NCI-H1436 (cell line): ENCODE measurements around the gene GLS.
"Not testable (repeated sequence)": the region's sequence is repeated elsewhere in the genome, so short reads cannot be mapped to it uniquely, and the experiment has no call there.

ENCODE experiments used
- DNase-seq: peaks from one replicate; lab custom pipeline; 2025; lab: John Stamatoyannopoulos, UW

GLS gene

DNA sequence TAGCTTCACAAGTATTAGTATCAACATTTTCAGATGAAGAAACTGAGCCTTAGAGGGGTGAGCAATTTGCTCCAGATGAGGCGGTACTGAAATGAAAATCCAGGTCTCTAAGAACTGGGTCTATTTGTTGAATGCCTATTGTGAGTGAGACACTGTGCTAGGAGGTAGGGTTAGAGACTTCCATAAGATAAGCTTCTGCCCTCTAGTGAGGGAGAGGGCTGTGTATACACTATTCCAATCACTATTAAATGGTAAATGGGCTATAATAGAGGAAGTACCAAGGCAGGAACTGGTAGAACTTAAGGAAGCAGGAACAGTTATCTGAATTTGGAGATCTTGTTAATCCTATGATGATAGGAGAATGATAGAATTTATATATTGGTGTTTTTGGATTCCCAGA lies 23.6 kb upstream of the GLS start:
- DNase-seq, result no peak

DNA sequence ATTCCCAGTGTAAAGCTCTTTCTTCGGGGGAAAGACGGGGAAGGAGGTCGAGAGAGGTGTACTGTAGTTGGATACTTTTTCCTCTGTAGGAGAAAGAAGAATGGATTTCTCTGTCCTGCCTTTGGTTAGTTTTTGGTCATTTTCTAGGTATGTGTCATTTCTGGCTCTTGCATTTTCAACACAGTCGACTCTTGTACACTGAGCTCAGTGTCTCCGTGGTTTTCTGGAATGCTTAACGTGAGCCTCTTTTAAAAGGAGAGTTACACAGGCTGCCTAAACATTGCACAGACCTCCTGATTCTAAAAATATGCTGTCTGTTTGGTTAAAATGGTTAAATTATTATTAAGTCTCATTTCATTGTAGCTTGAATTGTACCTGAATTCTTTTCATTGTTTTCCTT lies 21.8 kb upstream of the GLS start:
- DNase-seq, result no peak

DNA sequence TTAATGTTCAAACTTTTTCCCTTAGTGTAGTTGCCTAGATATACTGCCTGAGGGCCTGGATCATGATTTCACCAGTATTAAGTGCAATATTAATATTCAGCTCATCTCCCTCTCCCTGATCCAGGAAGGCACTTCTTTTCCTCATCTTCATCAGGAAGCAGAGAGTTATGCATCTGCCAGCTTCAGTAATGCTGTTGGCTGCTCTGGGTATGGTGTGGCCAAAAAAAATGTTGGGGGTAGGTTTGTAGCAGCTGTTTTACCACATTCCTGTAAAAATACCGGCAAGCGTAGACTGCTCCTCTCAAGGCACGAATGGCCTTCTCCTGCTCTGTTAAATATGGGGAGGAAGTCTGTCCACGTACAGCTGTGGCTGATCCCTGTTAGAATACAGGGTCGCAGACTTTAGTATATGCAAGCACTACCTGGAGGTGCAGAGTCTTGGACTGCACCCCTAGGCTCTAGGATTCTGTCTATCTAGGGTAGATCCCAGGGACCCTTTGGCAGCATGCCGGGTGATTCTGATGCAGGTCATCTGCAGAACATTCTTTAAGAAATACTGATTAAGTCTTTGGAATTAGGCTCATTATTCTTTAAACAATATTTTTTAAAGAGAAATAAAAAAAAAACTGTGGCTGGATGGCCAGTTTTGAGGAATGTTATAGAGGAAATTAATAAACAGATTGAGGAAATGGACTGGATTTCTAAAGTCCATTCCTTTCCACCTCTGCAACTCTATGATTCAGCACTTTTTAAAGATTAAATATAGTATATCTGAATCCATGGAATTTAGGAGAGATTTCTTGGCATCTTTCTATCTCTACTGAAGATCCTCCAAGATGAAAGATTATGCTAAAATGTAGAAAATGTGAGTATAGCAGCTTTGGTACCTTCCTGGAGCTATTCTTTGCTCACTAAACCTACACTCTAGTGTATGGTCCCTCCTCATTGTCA lies 21.0 kb upstream of the GLS start:
- DNase-seq, result no peak

DNA sequence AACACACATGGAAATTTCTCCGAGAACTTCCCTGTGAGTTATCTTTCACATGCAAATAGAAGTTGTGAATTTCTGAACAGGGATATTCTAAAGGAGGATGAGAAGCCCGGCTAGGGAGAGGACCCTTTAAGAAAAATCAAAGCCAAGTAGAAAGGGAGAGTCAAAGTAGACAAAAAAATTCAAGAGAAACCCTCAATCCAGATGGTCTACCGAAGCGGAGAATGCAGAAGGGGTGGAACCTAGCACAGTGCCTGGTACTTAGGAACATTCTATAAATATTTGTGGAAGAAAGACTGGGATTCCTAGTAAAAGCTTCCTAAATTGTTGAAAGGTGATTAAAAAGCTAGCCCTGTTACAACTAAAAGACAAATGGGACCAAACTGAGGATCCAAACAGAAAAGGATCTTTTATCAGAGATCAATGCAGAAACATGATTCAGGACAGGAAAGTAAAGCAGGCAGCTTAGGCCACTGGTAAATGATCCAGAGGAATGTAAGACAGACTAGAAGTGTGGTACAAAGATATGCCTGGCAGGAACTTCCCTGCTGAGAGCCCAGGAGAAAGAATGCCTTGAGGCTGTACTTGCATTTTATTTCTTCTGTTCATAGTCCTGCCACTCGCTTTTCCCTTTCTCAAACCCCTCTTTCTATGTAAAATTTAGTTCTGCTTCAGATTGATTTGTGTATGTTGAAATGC lies 19.5 kb upstream of the GLS start:
- no peak for DNase-seq

DNA sequence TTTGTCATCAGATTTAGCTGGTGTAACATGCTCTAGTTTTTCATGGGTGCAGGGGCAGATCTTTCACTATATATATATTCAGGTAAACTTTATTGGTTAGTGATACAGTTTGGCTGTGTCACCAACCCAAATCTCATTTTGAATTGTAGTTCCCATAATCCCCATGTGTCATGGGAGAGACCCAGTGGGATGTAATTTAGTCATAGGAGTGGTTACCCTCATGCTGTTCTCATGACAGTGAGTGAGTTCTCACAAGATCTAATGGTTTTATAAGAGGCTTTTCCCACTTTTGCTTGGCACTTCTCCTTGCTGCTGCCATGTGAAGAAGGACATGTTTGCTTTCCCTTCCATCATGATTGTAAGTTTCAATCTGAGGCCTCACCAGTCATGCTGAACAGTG lies 18.5 kb upstream of the GLS start:
- DNase-seq, result not testable (repeated sequence)

DNA sequence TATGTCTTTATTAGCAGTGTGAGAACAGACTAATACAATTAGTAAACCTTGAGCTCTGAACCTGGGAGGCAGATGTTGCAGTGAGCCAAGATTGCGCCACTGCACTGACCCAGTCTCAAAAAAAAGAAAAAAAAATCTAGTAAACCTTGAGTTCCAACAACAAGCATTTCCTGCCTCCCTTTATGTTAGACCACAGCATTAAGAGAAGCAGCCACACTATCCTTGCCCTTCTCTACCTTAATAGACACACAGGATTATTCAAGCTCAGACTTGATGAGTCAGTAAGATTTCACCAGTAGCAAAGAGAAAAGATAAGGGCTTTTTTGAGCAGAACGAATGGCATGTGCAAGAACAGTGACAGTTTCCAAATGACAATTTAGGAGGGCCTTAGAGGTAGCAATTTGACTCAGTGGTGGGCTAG lies 18.0 kb upstream of the GLS start:
- DNase-seq, result no peak

DNA sequence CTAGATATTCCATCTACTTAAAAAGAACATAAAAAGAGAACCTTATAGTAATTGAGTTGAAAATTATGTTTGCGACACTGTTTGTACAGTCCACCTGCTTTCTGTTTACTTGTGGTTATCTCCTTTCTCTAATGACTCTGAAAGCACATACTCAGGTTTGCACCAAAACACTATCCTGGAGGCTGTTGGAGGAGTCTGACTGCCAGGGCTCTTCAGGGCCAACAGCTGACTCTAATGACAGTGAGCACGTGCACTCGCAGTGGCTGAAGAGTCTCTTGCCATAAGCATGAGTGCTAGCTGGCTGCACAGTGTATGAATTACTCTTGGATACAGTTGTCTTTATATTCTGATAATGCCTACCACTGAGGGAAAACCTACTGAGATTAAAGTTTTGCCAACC lies 16.7 kb upstream of the GLS start:
- peak; percentile 91 for DNase-seq

DNA sequence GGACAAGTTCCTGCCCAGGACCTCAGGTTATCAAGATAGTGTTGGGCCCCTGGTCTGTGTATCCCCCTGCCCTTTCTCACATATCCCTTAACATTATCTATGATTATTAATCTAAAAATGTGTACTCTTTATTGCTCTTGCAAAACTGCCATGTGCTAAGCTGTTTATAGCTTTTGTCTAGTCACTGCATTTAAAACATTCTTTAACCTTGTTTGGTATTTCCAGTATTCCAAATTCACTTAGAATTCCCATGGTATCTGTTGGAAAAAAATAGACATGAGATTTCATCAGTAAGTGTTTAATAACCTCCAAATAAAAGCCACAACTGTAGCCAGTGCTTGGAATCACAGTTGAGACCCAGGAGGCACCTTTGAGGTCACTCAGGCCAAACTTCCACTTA lies 16.2 kb upstream of the GLS start:
- no peak for DNase-seq

DNA sequence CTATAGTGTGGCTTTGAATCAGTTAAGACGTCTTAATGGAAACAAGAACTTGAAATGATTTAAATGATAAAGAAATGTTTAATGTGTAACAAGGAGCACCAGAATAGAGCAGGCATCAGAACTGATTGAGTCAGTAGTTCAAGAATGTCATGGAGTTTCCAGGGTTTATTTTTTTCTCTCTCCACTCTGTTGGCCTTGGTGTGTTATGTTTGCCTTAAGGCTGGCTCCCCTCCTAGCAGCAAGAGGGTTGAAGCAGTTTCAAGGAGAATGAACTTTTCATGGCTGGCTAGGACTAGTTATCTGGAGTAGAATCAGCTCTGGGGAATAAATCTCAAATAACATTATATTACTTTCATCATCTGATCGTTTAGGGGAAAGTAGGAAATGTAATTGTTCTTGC lies 13.4 kb upstream of the GLS start:
- DNase-seq, result no peak

DNA sequence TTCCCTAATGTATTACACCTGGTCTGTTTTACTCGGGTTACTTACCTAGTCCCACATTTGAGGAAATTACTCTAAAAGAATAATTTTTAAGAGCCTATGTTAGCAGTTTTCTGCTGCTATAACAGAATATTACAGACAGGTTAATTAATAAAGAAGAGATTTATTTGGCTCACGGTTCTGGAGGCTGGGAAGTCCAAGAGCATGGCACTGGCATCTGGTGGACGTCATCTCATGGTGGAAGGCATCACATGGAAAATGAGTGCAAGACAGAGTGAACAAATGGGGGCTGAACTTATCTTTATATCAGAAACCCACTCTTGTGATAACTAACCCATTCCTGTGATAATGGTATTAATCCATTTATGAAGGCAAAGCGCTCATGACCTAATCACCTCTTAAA lies 12.8 kb upstream of the GLS start:
- no peak for DNase-seq

DNA sequence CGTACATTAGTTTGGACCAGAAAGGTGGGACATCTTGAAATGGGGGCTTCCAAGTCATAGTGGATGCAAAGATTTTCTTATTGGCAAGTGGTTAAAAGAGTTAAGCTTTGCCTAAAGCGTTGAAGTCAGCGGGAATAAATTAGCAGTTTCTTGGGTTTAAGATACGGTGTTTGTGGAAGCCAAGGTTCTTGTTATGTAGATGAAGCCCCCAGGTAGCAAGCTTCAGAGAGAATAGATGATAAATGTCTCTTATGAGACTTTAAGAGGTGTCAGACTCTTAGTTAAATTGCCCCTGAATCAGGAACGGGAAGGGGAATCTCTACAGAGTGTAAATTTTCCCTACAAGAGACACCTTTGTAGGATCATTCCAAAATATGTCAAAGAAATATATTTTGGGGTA lies 10.9 kb upstream of the GLS start:
- DNase-seq, result no peak

DNA sequence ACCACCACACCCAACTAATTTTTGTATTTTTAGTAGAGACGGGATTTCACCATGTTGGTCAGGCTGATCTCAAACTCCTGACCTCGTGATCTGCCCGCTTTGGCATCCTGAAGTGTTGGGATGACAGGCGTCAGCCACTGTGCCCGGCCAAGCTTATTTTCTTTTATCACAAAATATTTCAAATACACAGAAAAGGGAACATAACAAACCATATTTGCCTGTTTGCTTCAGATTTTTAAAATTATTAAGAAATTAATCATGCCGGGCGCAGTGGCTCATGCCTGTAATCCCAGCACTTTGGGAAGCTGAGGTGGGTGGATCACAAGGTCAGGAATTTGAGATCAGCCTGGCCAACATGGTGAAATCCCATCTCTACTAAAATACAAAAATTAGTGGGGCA lies 7.2 kb upstream of the GLS start:
- not testable (repeated sequence) for DNase-seq

DNA sequence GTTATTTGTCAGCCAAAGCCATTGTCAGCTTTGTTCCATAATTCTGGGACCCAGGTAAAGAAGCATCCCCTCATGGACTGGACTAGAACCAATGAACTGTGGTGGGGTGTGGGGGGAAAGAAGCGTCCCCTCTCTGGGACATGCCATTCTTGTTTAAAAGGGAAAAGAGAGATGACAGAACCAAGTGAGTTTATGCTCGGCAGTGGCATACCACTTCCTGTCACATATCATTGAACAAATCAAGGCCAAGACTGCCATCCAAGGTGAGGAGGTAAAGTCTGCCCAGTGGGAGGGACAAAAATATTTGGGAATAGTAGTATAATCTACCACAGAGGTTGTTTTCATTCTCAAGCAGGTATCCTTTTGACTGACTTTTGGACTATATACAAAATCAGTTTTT lies 4.7 kb upstream of the GLS start:
- DNase-seq, result no peak

DNA sequence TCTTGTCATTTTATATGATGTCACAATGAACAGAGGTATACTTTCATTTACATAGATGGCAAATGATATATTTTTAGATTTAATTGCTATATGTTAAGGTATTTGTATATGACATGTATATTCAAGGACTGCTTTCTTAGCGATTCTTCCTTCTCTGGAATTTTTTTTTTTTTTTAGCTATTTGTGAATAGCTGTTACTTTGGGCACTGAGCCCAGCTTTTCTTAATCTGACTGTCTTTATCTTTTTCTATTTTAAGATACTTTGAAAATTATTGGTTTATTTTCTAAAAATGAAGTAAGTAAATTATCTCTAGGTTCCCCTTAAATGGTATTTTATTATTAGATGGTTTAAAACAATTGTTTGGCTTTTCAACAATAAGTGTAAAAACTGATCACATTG lies 4.0 kb upstream of the GLS start:
- DNase-seq, result no peak

DNA sequence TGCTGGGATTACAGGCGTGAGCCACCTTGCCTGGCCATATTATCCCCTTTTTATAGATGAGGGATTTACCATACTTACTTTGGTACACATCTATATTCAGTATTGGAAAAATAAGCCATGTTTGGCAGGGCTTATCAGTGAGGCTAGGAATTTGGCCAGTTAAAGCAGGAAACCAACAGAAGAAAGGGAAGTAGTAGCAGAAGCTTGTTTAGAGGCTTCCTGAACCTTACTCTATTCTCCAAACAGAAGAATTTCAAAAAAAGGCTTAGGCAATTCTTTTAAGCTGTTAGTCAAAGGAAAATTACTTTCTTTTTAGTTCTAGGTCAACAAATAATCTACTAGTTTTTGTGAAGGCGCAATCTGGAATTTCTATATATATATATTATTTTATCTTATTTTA lies 3.2 kb upstream of the GLS start:
- no peak for DNase-seq

DNA sequence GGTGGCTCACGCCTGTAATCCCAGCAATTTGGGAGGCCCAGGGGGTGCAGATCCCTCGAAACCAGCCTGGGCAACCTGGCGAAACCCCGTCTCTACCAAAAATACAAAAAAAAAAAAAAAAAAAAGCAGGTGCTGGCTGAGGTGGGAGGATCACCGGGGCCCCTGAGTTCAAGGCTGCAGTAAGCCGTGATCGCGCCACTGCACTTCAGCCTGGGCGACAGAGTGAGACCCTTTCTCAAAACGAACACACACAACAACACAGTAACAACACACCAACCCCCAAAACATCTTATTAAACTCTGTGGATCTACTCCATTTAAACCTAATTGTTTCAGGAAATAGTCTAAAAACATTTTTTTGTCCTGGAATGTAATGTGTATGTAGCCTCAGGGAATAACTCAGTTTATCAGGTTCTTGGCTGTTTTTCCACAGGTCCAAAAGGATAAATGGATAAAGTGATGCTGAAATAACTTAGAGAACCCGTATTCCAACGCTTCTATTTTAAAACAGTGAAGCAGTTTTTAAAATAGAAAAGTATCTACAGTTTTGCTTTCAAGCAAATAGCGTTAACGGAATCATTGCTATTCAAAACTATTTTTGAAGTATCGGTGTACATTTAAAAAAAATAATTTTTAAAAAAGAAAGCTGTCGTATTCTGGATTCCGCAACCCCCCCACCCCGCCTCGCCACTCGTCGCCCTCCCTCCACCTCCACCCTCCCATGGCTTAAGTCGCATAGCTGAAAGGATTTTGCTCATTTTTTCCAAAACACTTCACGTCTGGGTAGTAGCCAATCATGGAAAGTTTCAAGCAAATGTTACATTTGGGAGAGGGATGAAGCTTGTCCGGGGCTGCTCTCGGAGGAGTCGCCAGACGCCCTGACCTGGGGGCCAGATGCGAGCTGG lies 895 bp upstream of the GLS start:
- no peak for DNase-seq

DNA sequence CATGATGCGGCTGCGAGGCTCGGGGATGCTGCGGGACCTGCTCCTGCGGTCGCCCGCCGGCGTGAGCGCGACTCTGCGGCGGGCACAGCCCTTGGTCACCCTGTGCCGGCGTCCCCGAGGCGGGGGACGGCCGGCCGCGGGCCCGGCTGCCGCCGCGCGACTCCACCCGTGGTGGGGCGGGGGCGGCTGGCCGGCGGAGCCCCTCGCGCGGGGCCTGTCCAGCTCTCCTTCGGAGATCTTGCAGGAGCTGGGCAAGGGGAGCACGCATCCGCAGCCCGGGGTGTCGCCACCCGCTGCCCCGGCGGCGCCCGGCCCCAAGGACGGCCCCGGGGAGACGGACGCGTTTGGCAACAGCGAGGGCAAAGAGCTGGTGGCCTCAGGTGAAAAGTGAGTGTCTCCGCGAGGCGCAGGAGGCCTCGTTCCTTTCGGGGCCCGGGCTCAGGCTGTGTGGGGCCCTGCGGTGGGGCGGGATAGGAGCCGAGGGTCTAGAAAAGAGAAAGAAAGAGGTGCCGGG lies 520 bp downstream of the GLS start:
- DNase-seq, result no peak

DNA sequence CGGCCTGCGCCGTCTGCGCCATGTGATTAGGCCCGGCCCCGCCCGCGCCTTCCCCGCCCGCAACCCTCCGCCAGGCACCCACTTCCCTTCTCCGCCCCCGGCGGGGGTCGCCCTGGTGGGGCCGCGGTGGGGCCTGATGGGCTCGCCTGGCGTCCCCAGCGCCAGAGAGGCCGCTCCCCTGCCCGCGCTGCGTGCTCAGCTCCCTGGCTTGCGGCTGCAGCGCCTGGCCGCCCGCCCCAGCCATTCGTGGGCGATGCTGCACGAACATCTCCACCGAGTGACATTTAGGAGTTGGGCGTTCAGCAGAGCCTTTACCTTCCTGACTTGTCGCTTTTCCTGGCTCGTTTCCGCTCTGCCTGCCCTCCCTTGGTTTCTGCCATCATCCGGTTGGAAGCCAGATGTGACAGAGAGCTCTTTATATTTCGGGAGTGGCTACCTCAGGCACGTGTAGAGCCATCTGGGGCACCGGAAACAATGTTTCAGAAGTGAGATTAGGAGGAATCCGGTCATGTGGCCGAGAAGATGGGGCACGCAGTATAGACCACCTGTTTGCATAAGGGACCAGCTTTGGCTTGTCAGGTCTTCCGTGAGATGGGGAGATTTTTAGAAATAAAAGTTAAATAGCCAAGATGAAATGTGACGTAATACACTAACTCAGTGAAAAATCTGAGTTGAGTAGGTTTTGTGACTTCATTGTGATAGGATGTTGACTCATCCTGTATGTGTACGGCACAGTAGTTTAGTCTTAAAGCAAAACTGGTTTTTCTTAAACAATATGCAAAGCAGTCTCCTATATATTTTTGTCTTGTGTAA lies 1.2 kb downstream of the GLS start:
- peak; percentile 20 for DNase-seq

DNA sequence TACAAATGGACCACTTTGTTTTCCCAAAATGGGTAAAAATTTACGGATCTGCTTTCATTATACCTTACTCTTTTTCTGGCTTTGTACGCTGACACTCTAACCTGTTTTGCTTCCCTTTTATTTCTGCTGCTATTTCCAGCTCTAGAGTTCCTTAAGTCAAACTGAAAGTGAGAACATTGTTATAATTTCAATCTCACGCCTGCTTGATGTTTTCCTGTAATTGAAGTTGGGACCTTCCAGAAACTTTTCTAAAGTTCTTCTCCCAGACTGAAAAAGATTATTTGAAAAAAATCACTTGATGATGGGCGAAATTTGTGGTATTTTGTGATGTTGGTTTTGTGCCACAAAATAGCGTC lies 1.8 kb downstream of the GLS start:
- no peak for DNase-seq

DNA sequence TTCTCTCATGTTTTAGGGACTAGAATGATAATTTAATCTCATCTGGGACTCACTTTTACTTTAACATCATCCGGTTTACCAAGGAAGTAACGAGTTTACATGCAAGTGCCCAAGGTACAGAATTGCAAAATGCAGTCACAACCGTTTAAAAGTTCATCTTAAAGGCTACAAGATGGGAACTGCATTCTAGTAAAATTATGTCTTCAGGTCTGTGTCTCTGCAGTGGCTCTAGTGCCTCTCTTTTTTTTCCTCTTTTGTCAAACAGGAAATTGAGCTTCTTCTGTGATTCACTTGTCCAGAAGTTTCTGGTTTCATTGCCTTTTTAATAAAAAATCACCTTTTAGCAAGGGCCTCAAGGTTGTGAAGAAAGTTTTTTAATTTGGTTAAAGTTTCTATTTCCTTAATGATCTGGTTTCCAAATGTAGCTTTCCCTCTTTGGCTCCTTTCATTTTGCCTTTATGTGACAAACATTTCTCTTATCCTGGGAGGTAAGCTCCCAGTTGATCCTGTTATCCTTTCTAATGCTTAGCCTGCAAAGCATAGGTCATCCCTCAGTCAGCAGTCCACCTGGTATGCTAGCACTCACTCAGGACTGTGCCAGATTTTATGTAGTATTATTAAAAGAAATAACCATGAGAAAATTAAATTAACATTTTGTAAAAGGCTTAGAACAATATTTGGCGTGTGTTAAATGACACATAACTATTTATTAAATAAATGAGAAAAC lies 2.4 kb downstream of the GLS start:
- DNase-seq, result no peak

DNA sequence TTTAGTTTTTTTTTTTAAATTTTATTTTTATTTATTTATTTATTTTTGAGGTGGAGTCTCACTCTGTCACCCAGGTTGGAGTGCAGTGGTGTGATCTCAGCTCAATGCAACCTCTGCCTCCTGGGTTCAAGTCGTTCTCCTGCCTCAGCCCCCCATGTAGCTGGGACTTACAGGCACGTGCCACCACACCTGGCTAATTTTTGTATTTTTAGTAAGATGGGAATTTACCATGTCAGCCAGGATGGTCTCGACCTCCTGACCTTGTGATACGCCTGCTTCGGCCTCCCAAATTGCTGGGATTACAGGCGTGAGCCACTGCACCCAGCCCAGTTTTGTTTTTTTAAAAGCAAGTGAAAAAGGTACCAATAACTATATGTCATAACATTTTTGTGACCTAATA lies 5.2 kb downstream of the GLS start:
- DNase-seq, result not testable (repeated sequence)
